Keratinocyte (primary cell): ENCODE data around the gene SLC7A1. TPM values are rescaled to one million over a fixed set of nuclear protein-coding genes. Genes with fewer than 3 reads are reported as not detected.

Experiments
- DNase-seq: peaks from one replicate; pipeline ENCODE4 v3.0.0-alpha.2; 2011; ENCODE audit warnings: low read depth, missing footprints, low spot score
- FAIRE-seq: peaks from 2 replicates; lab custom pipeline; 2011; peaks lifted over from hg19 to GRCh38; lab: Jason Lieb, UNC
- H2AFZ ChIP-seq: 2 replicates; pipeline ENCODE4 v1.6.0; 2012; ENCODE audit warnings: low read length, control low read depth, inconsistent platforms; ENCODE audit not compliant: control insufficient read depth
- H3K27ac ChIP-seq: 2 replicates; pipeline ENCODE4 v1.5.1; 2011; ENCODE audit warnings: low read length; ENCODE audit not compliant: control insufficient read depth, insufficient read depth
- H3K27me3 ChIP-seq: 3 replicates; pipeline ENCODE4 v1.6.0; 2011; ENCODE audit warnings: low read length; ENCODE audit not compliant: control insufficient read depth, insufficient read depth; ENCODE audit errors: extremely low read depth
- H3K36me3 ChIP-seq, 2 experiments: 2 replicates in 1 of 2; 3 replicates in 1 of 2; pipeline ENCODE4 v1.5.1; 2011; ENCODE audit warnings: low read length in 2 of 2, mild to moderate bottlenecking in 1 of 2; ENCODE audit not compliant: control insufficient read depth in 2 of 2, insufficient read depth in 2 of 2; ENCODE audit errors: extremely low read depth in 1 of 2
- H3K4me1 ChIP-seq: 3 replicates; pipeline ENCODE4 v1.5.1; 2011; ENCODE audit warnings: low read length; ENCODE audit not compliant: control insufficient read depth, insufficient read depth; ENCODE audit errors: extremely low read depth
- H3K4me2 ChIP-seq: 3 replicates; pipeline ENCODE4 v1.6.0; 2011; ENCODE audit warnings: low read depth, low read length; ENCODE audit not compliant: control insufficient read depth, insufficient read depth; ENCODE audit errors: extremely low read depth
- H3K4me3 ChIP-seq, 3 experiments: fragments of 200-600 bp in 1 of 3; sonication (generic) in 1 of 3; 2 replicates in 2 of 3; 3 replicates in 1 of 3; pipeline ENCODE4 v1.5.1; 2011 to 2016; ENCODE audit warnings: low read length in 3 of 3, mild to moderate bottlenecking in 3 of 3, control low read depth in 2 of 3, inconsistent platforms in 1 of 3, low read depth in 1 of 3, mixed read lengths in 1 of 3, mixed run types in 1 of 3, moderate library complexity in 1 of 3; ENCODE audit not compliant: control insufficient read depth in 2 of 3, insufficient read depth in 2 of 3; ENCODE audit errors: extremely low read depth in 1 of 3
- H3K79me2 ChIP-seq: 2 replicates; pipeline ENCODE4 v1.6.0; 2012; ENCODE audit warnings: low read length; ENCODE audit not compliant: control insufficient read depth, insufficient read depth
- H3K9ac ChIP-seq: 3 replicates; pipeline ENCODE4 v1.6.0; 2011; ENCODE audit warnings: low read length; ENCODE audit not compliant: control insufficient read depth, insufficient read depth; ENCODE audit errors: extremely low read depth
- H3K9me1 ChIP-seq: 3 replicates; pipeline ENCODE4 v1.6.0; 2011; ENCODE audit warnings: low read length; ENCODE audit not compliant: control insufficient read depth, insufficient read depth; ENCODE audit errors: extremely low read depth
- H3K9me3 ChIP-seq: 2 replicates; pipeline ENCODE4 v1.5.1; 2012; ENCODE audit warnings: low read depth, low read length; ENCODE audit not compliant: control insufficient read depth
- H4K20me1 ChIP-seq: 3 replicates; pipeline ENCODE4 v1.6.0; 2011; ENCODE audit warnings: low read length; ENCODE audit not compliant: control insufficient read depth, insufficient read depth; ENCODE audit errors: extremely low read depth
- EZH2 ChIP-seq: IDR thresholded peaks from one replicate; pipeline ENCODE4 v1.6.1; 2012; ENCODE audit warnings: inconsistent platforms, mild to moderate bottlenecking, low read length, moderate library complexity
- dilution Hi-C: fragments of 300-500 bp; cut with MboI; formaldehyde crosslinking; loops from one replicate; pipeline ENCODE4 v1.7.0; 2020; ENCODE audit warnings: low sequenced_read_pairs; ENCODE audit not compliant: extremely low pct_ligation_motif_present
- polyA plus RNA-seq, 5 experiments: library from polyadenylated mRNA; depleted of rRNA in 3 of 5; stranded (reverse) in 3 of 5; stranded (forward) in 1 of 5; unstranded in 1 of 5; fragments of >200 nt; gene quantifications; 1 replicate in 1 of 5; 2 replicates in 3 of 5; 3 replicates in 1 of 5; pipeline versions ENCODE4 v1.2.1 to v1.2.3, GENCODE V29; 2011 to 2012; ENCODE audit warnings: missing spikeins in 2 of 5, low read depth in 1 of 5, low replicate concordance in 1 of 5
- TF ChIP-seq, protein P1 (sequence below), 3 experiments: IDR thresholded peaks in 1 of 3; conservative IDR thresholded peaks in 1 of 3; optimal IDR thresholded peaks in 1 of 3; 2 replicates in 2 of 3; 3 replicates in 1 of 3; pipeline versions ENCODE3 to v1.5.1; 2011; ENCODE audit warnings: low read length in 3 of 3, mild to moderate bottlenecking in 3 of 3, moderate library complexity in 2 of 3, control low read depth in 1 of 3, inconsistent platforms in 1 of 3; ENCODE audit not compliant: insufficient read depth in 2 of 3; ENCODE audit errors: extremely low read depth in 1 of 3

SLC7A1 gene
- polyA plus RNA-seq, 1 donor (not counting 4 experiments of a cell fraction or from before 2014, with no cell fraction given), result 41.5 TPM

DNA sequence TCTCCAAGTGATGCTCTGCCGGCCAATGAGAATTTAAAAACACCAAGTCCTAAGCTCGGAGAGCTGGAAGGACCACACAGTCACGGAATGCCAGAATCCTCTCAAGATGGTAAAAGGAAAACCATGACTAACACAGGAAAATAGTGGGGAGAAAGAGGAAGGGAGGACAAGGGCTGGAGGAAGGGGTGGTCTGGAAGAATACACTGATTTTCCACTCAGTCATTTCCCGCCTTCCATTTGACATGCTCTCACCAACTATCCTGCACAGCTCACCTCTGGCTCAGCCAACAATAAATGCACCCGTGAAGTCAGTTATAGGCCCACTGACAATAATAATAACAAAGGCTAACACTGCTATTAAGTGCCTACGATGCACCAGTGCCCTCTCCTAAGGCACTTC is 31.5 kb downstream of the SLC7A1 start:
- no peak for DNase-seq
- no peaks in the 10 kb centered on the region for H3K9me3 ChIP-seq
- peaks cover 88% of the 10 kb centered on the region for H3K79me2 ChIP-seq
- H4K20me1 ChIP-seq, result peaks cover 47% of the 10 kb centered on the region
- H3K4me3 ChIP-seq, result no peak overlapping the region
- H3K4me1 ChIP-seq, result peaks cover 70% of the 10 kb centered on the region
- no peak overlapping the region for H3K4me2 ChIP-seq
- H3K9me1 ChIP-seq, result peaks cover 13% of the 10 kb centered on the region
- dilution Hi-C loops, result no loop called here
- H3K27me3 ChIP-seq, result no peaks in the 10 kb centered on the region
- no peak overlapping the region for H2AFZ ChIP-seq
- FAIRE-seq, result no peak
- no peak overlapping the region for H3K9ac ChIP-seq
- no peak for TF ChIP-seq EZH2
- TF ChIP-seq, protein P1, sequence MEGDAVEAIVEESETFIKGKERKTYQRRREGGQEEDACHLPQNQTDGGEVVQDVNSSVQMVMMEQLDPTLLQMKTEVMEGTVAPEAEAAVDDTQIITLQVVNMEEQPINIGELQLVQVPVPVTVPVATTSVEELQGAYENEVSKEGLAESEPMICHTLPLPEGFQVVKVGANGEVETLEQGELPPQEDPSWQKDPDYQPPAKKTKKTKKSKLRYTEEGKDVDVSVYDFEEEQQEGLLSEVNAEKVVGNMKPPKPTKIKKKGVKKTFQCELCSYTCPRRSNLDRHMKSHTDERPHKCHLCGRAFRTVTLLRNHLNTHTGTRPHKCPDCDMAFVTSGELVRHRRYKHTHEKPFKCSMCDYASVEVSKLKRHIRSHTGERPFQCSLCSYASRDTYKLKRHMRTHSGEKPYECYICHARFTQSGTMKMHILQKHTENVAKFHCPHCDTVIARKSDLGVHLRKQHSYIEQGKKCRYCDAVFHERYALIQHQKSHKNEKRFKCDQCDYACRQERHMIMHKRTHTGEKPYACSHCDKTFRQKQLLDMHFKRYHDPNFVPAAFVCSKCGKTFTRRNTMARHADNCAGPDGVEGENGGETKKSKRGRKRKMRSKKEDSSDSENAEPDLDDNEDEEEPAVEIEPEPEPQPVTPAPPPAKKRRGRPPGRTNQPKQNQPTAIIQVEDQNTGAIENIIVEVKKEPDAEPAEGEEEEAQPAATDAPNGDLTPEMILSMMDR (optimal IDR thresholded peaks at IDR 0.05 in 1 of 3, IDR thresholded peaks at IDR 0.05 in 1 of 3, conservative IDR thresholded peaks at IDR 0.05 in 1 of 3; ENCODE audit: extremely low read depth in 1 of 3, insufficient read depth in 2 of 3, low read length in 3 of 3), result no peak
- no peak overlapping the region for H3K27ac ChIP-seq
- peaks cover 0 to 2% of the 10 kb centered on the region in 2 experiments for H3K36me3 ChIP-seq

DNA sequence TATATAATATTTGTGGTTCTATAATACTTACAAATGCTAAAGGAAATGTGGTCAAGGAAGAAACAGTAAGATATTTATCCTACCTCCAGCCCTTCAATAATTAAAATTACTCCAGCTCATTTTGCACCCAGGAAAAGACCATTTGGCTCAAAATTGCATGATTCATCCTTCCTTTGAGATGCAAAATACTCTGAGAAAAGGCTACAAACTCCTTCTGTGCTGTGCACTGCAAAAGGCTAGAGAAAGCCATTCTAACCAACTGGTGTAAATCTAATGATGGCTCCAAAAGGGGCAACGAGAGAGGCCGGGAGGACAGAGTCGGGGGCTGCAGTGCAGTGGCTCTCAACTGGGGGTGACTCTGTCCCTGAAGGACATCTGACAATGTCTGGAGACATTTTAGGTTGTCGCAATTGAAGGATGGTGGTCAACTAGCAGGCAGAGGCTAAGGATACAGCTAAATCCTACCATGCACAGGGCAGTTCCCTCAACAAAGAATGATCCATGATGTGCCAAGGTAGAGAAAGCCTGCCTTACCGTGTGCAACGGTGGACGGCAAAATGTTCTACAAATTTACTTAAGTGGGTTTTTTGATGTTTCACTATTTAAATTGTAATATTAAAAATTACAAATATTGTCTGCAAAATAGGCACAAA is 32.6 kb downstream of the SLC7A1 start:
- Histone ChIP-seq H3K4me1 (peaks cover 60% of the 10 kb centered on the region), H3K27ac (no peak overlapping the region), H3K9me1 (peaks cover 10% of the 10 kb centered on the region), H3K4me2 (peak overlapping the region; percentile 47), H3K9ac (no peak overlapping the region), H3K79me2 (peaks cover 78% of the 10 kb centered on the region), H3K9me3 (no peaks in the 10 kb centered on the region), H2AFZ (no peak overlapping the region), H3K4me3 (no peak overlapping the region), H3K27me3 (no peaks in the 10 kb centered on the region), H3K36me3 (peaks cover 0 to 2% of the 10 kb centered on the region in 2 experiments), H4K20me1 (peaks cover 40% of the 10 kb centered on the region)
- TF ChIP-seq, protein P1 (optimal IDR thresholded peaks at IDR 0.05 in 1 of 3, IDR thresholded peaks at IDR 0.05 in 1 of 3, conservative IDR thresholded peaks at IDR 0.05 in 1 of 3; ENCODE audit: extremely low read depth in 1 of 3, insufficient read depth in 2 of 3, low read length in 3 of 3), result no peak
- no peak for TF ChIP-seq EZH2
- dilution Hi-C loops, result no loop called here
- no peak for DNase-seq
- FAIRE-seq, result no peak
